ENCODE measurements around the gene GLDN. TPM values are rescaled to one million over a fixed set of nuclear protein-coding genes. Genes with fewer than 3 reads are reported as not detected.

The GLDN gene
- under 1 TPM; 0.13 to 0.74 (median 0.24) TPM for polyA plus RNA-seq (ENCODE audit: insufficient read length in 3 of 3)

DNA sequence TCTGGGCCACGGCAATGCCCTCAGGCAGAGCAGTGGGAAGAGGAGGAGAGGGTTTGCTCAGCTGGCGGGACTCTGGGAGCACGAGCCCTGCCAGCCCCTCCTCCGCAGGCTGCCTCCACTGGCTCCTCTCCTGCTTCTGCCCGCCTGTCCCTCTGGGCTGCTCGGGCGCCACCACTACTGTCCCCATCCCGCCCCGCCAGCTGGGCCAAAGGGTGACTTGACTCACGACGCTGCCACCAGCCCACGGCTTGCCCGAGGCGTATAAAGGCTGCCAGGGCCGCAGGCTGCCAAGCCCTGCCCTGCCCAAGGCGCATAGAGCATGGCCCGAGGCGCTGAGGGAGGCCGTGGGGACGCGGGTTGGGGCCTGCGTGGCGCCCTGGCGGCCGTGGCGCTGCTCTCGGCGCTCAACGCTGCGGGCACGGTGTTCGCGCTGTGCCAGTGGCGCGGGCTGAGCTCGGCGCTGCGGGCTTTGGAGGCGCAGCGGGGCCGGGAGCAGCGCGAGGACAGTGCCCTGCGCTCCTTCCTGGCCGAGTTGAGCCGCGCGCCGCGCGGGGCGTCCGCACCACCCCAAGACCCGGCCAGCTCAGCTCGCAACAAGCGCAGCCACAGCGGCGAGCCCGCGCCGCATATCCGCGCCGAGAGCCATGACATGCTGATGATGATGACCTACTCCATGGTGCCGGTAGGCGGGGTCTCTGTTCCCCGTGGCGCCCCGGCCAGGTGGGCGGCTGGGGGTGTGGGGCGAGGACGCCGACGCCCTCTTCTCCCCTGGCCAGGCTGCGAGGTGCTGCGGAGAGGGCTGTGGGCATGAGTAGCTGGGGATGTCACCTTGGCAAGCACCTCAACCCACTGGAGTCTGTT lies at the start of gene GLDN:
Gene GLDN (plus strand): TSS at position 290 of the 861 bp plus-strand sequence. CDS start 30 bp downstream, at position 320.
- DNase-seq (ENCODE audit: low read depth in 3 of 3, low spot score in 2 of 3): peak in 1 of 3 donors; percentile 3

DNA sequence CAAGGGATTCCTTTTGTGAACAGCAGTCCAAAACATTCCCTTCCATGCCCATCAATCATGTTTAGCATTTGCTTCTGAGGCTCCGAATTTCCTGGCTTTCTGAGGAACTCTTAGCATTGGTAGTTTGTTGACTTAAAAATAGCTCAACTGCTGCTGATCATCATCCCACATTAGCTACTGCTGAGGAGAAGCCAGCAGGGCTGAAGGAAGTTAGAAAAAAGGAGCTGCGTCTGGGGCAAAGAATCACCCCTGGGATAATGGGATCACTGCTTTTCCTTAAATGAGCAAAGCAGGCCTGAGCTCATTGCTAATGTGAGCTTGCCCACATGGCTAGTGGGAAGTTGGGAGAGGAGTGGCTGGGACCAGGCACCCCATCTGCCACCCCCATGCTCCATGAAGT lies 42.8 kb upstream of the GLDN start:
- DNase-seq (ENCODE audit: low read depth in 3 of 3, low spot score in 2 of 3): no peak

DNA sequence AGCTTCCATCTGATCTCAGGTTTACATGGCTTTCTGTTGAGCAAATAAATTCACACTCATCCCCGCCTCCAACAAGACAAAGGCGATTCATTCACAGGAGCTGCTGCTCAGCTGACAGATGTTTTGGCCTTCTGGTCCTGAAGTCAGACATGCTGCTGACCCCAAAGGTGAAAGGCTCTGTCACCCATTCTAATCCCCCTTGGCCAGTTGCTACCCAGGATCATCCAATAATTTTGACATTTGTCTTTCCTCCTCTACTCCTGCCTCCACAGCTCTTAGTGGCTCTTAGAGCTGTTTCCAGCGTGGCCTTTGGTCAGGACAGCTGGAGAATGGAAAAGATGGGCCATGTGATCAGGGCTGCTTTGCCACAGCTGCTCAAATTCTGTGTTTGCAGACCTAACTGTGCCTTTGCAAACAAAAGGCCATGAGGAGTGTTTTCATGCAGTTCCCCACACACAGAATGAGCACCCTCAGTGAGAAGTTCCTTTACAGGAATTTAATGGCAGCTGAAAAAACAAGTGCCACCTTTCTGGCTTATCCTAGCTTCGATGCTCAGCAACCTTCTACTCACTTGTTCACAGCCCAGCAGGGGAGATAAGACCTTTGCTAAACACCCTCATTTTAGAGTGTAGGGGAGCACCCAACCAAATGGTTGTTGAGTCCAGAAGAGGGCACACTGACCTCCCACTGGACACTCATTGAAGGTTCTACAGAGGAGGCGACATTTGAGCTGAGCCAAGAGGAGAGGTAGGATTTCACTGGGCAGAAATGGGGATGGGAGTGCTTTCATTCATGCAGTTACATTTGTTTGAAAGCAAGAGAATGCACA lies 42.1 kb upstream of the GLDN start:
- no peak for DNase-seq (ENCODE audit: low read depth in 3 of 3, low spot score in 2 of 3)

DNA sequence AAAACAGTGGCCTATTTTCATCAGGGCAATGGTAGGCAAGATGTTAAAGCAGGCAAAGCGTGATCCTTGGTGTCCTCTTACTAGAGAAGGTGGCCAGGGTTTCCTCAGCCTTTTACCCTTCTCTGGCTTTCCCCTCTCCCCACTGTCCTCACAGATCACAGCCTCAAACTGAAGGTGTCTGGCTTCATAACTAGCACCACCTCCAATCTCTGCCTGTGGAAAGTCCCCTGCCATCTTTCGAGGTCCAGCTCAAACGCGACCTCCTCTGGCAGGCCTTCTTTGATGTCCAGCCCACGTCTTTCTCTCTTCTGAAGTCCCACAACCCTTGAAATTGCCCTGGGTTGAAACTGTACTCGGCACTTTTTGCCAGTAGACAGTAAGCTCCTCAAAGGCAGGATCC lies 39.0 kb upstream of the GLDN start:
- DNase-seq (ENCODE audit: low read depth in 3 of 3, low spot score in 2 of 3): no peak

DNA sequence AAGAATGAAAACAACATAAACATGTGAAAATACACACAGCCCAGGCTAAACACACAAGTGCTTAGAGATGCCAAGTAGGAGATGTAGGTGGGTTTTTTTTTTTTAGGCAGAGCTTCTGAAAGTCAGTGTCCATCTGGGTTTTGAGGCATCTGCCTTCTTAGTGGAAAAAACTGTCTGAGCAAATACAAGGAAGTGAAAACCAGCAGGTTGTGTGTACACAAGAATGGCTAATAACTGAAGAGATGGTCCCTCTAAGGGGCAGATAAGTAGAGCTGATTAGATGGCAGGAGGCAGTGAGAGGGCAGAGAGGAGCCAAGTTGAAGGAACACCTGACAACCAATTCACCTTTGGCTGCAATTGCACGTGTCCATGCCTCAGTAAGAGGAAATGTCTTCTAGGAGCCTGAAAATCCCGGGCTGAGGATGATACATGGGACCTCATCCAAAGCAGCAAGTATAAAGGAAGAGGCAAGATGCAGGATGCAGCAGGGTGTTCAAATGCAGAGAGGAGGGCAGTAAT lies 37.9 kb upstream of the GLDN start:
- no peak for DNase-seq (ENCODE audit: low read depth in 3 of 3, low spot score in 2 of 3)

DNA sequence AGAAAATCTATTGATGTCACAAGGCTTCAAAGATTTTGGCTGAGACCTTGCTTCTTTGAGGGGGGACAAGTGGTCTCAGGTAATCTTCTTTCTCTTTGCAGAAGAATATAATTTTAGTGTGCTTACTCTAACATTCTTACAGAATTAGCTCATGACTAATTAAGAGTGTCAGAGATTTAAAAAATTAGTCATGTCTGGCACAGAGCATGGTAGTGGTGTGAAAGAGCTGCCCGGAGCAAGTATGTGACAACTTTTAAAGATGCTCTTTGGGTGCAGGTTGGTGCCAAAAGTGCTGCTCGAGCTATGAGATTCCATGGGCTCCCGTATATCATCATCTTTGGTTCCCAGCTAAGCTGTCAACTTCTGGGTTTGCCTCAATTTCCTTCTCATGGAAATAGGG lies 34.1 kb upstream of the GLDN start:
- DNase-seq (ENCODE audit: low read depth in 3 of 3, low spot score in 2 of 3): no peak

DNA sequence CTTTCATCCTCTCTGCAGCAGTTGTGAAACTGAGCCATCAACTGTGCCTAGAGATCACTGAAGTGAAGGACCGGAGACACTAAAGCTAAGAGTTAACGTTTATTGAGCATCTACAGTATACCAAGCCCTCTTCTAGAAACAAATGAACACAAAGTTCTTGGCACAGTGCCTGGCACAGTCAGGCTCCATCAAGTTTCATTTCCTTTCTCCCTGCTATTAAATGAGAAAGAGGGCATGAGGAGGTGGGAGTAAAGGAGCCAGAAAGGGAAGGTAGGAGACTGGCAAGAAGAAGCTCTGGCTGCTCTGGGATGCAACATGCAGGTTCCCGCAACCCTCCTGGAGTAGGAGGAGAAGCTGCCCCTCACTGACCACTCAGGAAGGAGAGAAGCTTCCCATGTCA lies 33.6 kb upstream of the GLDN start:
- no peak for DNase-seq (ENCODE audit: low read depth in 3 of 3, low spot score in 2 of 3)

DNA sequence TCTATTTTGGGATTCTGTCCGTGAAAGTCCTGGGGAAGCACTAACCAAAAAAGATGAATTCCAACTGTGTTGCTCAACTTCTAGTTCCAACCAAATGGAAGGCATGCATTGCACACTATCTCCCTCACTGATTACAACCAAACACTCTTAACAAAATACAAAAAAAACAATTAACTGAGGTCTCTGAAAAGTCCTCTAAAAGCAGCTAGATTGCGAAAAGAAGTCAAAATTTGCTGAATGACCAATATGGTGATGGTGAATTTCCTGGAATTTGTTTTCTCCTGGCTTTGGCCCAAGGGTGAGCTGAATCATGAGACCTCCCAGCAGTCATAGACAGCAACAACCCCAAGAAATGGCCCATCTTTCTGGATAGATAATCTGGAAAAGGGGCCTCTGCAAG lies 31.4 kb upstream of the GLDN start:
- DNase-seq (ENCODE audit: low read depth in 3 of 3, low spot score in 2 of 3): no peak

DNA sequence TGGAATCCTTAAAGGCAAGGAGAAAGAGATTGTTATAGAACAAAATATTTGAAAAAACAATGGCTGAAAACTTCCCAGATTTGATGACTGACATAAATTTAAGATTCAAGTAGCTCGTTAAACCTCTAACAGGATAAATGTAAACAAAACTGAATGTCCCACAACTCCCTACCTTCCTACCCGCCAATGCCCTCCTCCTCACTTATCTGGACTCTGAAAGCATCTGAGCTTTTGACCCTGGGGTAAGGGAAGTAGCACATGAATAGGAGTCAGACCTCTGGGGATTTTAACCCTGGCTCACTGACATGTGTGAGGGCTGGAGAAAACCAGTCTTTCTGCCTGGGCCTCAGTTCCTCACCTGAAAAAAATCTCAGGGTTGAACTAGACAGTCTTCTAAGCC lies 29.9 kb upstream of the GLDN start:
- DNase-seq (ENCODE audit: low read depth in 3 of 3, low spot score in 2 of 3): no peak

DNA sequence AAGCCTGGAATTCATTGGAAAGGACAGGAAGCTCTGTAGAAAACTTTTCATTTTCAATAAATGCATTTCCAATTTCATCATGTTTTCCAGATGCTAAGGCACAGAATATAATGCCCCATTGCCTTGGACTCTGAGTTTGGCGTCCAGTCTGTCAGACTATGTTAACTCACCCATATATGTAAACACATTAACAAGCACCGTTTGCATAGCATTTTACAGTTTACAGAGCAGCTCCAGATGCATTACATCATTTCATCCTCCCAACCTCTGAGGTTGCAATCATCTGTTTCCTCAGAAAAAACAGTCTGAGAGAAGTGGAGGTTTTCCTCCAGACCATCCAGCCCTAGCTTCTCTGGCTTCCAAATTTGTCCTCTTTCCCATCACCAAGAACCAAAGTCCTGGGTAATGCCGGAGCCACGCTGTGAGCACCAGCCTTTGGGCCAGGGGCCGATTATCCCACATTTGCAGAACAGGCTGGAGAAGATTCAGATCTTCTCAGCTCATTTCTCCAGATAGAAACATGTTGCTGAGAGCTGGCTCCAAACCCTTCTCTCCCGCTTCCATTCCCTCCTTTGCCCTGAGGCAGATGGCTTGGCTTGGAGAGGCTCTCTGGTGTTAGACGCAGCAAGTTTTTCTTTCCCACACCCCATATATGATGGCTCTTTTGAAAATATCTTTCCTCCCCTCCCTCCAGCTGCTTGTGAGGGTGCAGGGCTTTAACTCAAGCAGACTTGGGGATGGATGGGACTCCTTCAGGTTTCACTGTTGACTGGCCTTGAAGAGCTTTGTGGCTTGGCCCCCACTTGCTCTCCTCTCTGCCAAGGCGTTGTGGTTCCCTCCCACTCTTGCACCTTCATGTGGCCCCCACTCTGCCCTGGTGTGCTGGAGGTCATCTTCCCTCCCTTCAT lies 29.0 kb upstream of the GLDN start:
- DNase-seq (ENCODE audit: low read depth in 3 of 3, low spot score in 2 of 3): no peak

DNA sequence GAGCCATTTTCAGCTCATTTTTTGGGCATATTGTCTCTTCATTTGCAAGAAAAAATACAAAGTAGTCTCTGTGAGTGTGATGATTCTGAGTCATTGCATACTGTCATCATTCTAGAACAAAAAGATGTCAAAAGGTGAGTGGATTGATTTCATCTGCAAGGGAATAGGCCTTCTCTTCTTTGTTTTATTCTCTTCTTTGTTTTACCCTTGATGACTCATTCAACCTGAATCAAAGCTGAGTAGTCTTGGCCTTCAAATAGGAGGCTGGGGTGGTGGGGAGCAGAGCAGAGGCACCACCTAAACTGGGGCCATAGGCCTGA lies 28.4 kb upstream of the GLDN start:
- no peak for DNase-seq (ENCODE audit: low read depth in 3 of 3, low spot score in 2 of 3)

DNA sequence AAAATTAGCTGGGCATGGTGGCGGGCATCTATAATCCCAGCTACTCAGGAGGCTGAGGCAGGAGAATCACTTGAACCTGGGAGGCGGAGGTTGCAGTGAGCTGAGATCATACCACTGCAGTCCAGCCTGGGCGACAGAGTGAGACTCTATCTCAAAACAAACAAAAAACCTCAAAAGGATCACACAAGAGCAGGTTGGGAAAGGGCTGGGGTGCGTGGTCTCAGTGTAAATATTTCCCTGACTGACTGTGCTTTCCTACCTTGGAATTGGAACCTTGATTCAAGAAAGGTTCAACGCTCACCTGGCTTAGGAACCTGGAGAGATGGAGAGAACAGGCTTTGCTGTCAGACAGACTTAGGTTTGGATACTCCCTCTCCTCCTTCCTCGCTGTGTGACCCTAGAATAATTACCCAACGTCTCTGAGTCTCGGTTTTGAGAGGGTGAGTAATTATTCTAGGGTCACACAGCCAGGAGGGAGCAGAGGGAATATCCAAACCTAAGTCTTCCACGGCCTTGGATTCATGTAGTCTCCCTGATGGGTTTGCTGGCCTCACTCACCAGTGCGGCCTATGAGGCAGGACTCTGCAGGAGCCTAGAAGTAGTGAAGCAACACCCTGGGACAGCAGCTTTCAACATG lies 27.7 kb upstream of the GLDN start:
- DNase-seq (ENCODE audit: low read depth in 3 of 3, low spot score in 2 of 3): no peak

DNA sequence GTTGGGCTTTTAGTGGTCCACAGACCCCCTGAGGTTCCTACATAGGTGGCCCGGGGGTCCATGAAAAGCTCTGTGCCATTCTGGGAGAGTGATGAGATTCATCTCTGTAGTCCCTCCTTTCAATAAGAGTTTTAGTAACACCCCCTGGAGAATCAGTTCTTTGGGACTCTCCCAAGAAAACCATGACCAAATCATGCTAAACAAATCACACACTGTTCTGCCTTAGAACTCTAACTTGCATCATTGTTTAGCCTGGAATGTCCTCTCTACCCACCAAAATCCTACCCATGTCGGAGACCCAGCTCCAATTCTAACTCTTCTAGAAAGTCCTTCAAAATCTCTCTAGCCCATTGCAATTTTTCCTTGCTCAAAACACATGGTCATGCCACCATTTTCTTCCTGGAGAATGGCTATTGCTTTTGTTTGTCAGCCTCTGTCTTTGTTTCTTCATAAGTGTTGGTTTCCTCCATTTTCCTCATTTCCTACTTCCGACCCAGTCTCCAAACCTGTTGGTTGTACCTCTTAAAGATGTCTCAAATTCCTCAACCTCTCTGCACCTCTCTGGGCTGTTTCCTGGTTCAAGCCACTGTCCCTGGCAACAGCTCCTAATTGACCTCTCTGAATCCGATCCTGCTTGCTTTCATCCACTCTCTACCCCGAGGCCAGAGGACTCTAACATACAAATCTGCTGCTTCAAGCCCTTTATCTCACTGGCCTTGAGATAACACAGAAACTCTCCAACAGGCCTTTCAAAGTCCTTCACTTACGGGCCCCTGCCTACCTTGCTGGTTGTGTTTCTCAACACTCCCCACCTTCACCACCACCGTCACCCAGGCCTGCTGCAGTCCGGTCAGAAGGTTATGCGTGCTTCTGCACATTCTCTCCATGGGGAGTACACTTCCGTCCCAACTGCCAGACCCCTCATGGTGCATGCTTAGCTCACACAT lies 26.8 kb upstream of the GLDN start:
- no peak for DNase-seq (ENCODE audit: low read depth in 3 of 3, low spot score in 2 of 3)

DNA sequence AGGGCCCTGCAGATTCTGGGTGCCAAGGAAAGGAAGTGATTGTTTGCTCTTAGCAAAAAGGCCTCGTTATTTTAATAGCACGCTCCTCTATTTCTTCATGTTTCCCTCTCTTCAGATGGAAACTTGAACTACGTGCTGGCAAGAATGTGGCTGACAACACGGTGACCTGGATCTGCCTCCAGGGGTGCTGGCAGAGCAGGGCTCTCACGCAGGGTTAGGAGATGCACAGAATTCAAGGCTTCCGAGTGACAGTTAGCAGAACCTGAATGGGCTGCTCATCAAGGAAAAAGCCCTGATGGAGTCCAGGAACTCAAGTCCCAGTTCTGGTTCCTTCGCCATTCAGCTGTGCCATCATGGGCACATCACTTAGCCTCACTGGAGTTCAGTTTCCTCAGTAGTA lies 25.7 kb upstream of the GLDN start:
- no peak for DNase-seq (ENCODE audit: low read depth in 3 of 3, low spot score in 2 of 3)

DNA sequence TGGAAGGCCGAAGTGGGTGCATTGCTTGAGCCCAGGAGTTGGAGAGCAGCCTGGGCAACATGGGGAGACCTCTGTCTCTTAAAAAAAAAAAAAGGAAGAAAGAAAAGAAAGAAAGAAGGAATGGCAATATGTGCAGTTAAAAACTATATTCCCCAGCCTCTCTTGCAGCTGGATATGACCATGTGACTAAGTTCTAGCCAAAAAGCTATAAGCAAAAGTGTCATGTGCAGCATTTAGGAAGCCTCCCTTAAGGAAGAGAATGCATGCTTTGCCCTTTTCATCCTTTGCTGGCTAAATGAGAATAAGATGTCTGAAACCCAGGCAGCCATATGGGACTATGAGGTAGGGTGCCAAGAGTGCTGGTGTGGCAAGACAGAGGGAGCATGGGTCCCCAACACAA lies 24.8 kb upstream of the GLDN start:
- no peak for DNase-seq (ENCODE audit: low read depth in 3 of 3, low spot score in 2 of 3)

DNA sequence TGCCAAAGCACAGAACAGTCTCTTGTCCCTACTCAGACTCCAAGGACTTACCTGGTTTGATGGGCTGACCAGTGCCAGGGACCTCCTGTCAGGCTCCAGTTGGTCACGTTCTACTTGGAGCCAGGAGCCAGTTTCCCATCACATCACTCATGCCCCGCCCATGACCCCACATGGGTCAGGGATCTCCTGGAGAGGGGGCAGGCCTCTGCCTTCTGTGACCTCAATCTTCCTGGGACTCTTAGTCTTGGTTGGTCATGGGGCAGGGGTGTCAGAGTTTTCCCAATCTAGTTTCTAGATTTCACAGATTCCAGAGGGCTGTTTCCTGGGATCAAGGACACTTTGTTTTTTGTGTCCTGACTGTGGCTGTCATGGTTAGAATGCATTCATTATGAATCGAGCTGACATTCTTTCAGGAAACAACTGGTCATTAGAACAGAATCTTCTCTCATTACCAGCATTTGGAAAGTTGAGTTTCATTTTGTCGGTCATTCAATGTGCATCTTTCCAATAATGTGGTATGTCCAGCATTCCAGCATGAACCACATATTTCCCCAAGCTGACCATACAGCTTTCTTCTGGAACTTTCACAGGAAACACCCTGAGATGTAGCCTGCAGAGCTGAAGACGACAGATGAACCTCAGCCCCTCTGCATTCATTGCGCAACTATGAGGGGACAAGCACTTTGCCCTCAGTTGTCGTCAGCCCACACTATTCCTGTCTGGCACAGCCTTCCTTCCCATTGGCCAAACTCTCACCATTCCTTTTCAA lies 22.9 kb upstream of the GLDN start:
- DNase-seq (ENCODE audit: low read depth in 3 of 3, low spot score in 2 of 3): no peak

DNA sequence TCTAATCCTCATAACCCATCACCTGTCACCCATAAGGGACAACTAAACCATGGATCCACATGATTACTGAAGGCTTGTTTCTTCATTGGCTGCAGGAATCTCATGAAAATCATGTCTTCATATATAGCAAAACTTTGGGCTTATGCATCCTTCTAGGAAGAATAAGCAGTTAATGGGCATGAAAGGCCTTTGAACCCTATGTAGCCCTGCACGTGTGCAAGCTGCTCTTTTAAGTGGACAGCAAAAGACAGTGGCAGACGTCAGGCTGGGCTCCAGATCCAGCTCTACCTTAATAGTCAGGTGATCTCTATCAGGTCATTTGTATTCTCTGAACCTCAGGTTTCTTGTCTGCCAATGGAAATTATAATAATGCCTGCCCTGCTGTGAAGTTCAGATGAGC lies 21.9 kb upstream of the GLDN start:
- no peak for DNase-seq (ENCODE audit: low read depth in 3 of 3, low spot score in 2 of 3)

DNA sequence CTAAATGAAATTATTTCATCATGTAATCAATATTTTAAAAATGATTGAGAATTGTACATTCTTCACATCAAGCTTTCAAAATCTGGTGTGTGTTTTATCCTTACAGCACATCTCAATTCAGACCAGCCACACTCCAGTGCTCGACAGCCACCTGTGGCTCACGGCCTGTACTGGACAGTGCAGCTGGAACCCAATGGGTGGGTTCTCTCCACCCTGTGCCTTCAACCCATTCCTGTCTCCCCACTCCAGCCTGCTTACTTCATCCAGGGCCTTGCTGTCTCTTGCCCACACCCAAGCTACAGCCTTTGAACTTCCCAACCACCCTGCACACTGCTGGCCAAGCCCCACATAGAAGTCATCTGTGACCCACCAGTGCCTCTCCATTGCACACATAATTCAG lies 20.6 kb upstream of the GLDN start:
- no peak for DNase-seq (ENCODE audit: low read depth in 3 of 3, low spot score in 2 of 3)

All from right renal cortex interstitium (tissue), 3 donors.